Measurements from ENCODE around the gene ASAH2.

Gene ASAH2

DNA sequence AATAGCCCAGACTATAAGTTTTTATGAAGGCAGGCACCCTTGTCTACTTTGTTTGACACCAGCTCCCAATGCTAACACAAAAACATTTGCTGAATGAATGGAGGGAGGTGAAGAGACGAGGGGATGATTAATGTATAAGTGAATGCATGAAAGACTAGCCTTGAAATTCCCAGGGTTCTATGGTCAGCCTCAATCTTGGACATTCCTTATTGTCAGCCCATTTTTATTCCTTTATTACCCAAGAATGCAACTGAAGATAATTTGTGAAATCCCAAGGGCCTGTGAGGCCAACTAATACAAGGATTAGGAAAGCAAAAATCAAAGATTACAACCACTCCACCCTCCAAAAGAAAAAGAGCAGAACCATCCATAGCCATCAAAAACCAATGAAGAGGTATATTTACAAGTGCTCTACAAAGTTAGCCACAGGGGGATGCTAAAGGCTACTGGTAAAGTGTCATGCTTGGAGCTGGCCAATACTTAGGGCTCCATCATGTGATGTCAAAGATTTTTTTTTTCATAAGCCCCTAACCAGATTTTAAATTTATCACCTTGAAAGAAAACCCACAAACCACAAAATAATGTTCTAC is 40.0 kb upstream of the ASAH2 start:
- H3K23ac ChIP-seq (ENCODE audit: low read length) = no peak overlapping the region
- H3K79me1 ChIP-seq (ENCODE audit: low read length) = no peaks in the 10 kb centered on the region
- H3K4me2 ChIP-seq (ENCODE audit: low read length) = no peak overlapping the region
- no peak overlapping the region for H3K27ac ChIP-seq (ENCODE audit: low read depth, low read length)
- H3K56ac ChIP-seq (ENCODE audit: low read length) = no peak overlapping the region
- no peak overlapping the region for H3K4me3 ChIP-seq (ENCODE audit: low read length)
- H3K18ac ChIP-seq (ENCODE audit: low read length) = no peak overlapping the region
- no peak overlapping the region for H4K5ac ChIP-seq (ENCODE audit: low read length)
- no peak overlapping the region for H2BK5ac ChIP-seq (ENCODE audit: low read length)
- H3K36me3 ChIP-seq (ENCODE audit: control insufficient read depth, insufficient read depth, low read length) = no peaks in the 10 kb centered on the region
- no peak overlapping the region for H3K9ac ChIP-seq (ENCODE audit: low read length)
- no peak overlapping the region for H2BK120ac ChIP-seq (ENCODE audit: low read depth, low read length)
- no peak overlapping the region for H4K8ac ChIP-seq (ENCODE audit: low read depth, low read length)
- H3K27me3 ChIP-seq (ENCODE audit: insufficient read depth, low read length, poor library complexity) = no peaks in the 10 kb centered on the region
- H2BK15ac ChIP-seq (replicated peaks; ENCODE audit: low read depth) = no peak overlapping the region
- peak; percentile 28 for DNase-seq
- no CpG with 5 or more reads among the region's 1 CpG for WGBS (ENCODE audit: extremely low coverage, insufficient coverage, low lambda C conversion rate)
- H3K4me1 ChIP-seq (ENCODE audit: control insufficient read depth, low read depth, low read length) = no peaks in the 10 kb centered on the region
- H3K79me2 ChIP-seq (ENCODE audit: control insufficient read depth, insufficient read depth, low read length) = no peaks in the 10 kb centered on the region
- no peak overlapping the region for H2AK5ac ChIP-seq (ENCODE audit: low read length)
- no peak overlapping the region for H3K4ac ChIP-seq (ENCODE audit: low read depth, low read length)

DNA sequence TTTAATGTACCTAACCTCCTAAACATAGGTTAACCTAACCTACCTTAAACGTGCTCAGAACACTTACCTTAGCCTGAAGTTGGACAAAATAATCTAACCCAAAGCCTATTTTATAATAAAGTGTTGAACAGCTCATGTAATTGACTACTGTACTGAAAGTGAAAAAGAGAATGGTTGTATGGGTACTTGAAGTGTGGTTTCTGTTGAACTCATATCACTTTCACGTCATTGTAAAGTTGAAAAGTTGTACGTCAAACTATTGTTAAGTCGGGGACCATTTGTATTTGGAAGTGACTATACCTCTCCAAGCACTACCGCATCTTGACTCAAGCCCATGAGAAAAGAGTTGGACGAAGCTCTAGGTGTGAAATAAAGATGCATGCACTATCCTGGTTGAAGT is 37.9 kb upstream of the ASAH2 start:
- H3K79me1 ChIP-seq (ENCODE audit: low read length) = no peaks in the 10 kb centered on the region
- H4K5ac ChIP-seq (ENCODE audit: low read length) = no peak overlapping the region
- WGBS (ENCODE audit: extremely low coverage, insufficient coverage, low lambda C conversion rate) = no CpG with 5 or more reads among the region's 6 CpGs

DNA sequence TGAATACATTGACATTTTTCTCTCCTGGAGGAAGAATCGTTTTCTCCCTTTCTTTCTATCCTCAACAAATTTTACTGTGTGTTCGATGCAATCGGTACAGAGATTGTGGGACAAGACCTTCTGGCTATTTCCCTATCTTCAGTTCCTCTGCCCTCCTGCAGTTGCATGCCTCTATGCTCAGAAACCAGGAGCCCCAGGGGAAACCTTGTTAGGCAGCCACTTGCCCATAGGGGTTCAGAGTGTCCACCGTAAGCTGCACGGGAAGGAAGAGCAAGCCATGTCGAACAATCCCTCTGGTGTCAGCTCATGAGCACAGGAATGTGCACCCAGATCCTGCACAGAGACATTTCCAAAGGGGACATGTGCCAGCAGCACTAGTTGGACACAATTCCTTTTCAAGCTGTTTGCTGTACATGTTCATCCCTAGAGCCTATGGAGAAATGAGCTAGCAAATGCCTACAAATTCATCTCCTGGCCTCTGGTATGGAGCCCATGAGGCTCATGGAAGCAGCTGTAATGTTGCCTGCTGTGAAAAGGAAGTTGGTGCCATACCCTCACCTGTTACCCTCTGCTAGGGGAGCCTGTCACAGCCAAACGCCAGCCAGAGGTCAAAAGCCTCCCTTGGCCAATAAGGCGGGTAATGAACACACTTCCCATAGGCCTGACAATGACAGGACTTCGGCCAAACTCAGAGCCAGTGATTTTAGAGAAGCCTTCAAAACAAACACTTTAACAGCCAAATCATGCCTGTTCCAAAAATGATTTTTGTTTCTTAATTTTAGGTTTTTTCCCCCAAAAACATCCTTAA is 35.9 kb upstream of the ASAH2 start:
- no peak for DNase-seq
- Histone ChIP-seq H3K18ac (ENCODE audit: low read length) (no peak overlapping the region), H2AK5ac (ENCODE audit: low read length) (no peak overlapping the region), H3K36me3 (ENCODE audit: control insufficient read depth, insufficient read depth, low read length) (no peaks in the 10 kb centered on the region), H3K23ac (ENCODE audit: low read length) (no peak overlapping the region), H3K79me1 (ENCODE audit: low read length) (no peaks in the 10 kb centered on the region), H4K8ac (ENCODE audit: low read depth, low read length) (no peak overlapping the region), H3K27ac (ENCODE audit: low read depth, low read length) (no peak overlapping the region), H3K27me3 (ENCODE audit: insufficient read depth, low read length, poor library complexity) (no peaks in the 10 kb centered on the region), H4K5ac (ENCODE audit: low read length) (no peak overlapping the region), H3K79me2 (ENCODE audit: control insufficient read depth, insufficient read depth, low read length) (no peaks in the 10 kb centered on the region), H3K4me1 (ENCODE audit: control insufficient read depth, low read depth, low read length) (no peaks in the 10 kb centered on the region), H2BK15ac (replicated peaks; ENCODE audit: low read depth) (no peak overlapping the region), H2BK120ac (ENCODE audit: low read depth, low read length) (no peak overlapping the region), H2BK5ac (ENCODE audit: low read length) (no peak overlapping the region), H3K4me2 (ENCODE audit: low read length) (no peak overlapping the region), H3K4me3 (ENCODE audit: low read length) (no peak overlapping the region), H3K56ac (ENCODE audit: low read length) (no peak overlapping the region), H3K9ac (ENCODE audit: low read length) (no peak overlapping the region), H3K4ac (ENCODE audit: low read depth, low read length) (no peak overlapping the region)
- no CpG with 5 or more reads among the region's 9 CpGs for WGBS (ENCODE audit: extremely low coverage, insufficient coverage, low lambda C conversion rate)

More for the DNA sequence above, 37.9 kb upstream of the ASAH2 start:
- Histone ChIP-seq H3K56ac (ENCODE audit: low read length) (no peak overlapping the region), H3K36me3 (ENCODE audit: control insufficient read depth, insufficient read depth, low read length) (no peaks in the 10 kb centered on the region), H3K79me2 (ENCODE audit: control insufficient read depth, insufficient read depth, low read length) (no peaks in the 10 kb centered on the region), H2AK5ac (ENCODE audit: low read length) (no peak overlapping the region), H3K27me3 (ENCODE audit: insufficient read depth, low read length, poor library complexity) (no peaks in the 10 kb centered on the region), H3K27ac (ENCODE audit: low read depth, low read length) (no peak overlapping the region), H3K9ac (ENCODE audit: low read length) (no peak overlapping the region), H3K18ac (ENCODE audit: low read length) (no peak overlapping the region), H3K4me3 (ENCODE audit: low read length) (no peak overlapping the region), H2BK5ac (ENCODE audit: low read length) (no peak overlapping the region), H2BK120ac (ENCODE audit: low read depth, low read length) (no peak overlapping the region), H3K23ac (ENCODE audit: low read length) (no peak overlapping the region), H4K8ac (ENCODE audit: low read depth, low read length) (no peak overlapping the region), H2BK15ac (replicated peaks; ENCODE audit: low read depth) (no peak overlapping the region), H3K4ac (ENCODE audit: low read depth, low read length) (no peak overlapping the region), H3K4me2 (ENCODE audit: low read length) (no peak overlapping the region), H3K4me1 (ENCODE audit: control insufficient read depth, low read depth, low read length) (no peaks in the 10 kb centered on the region)
- DNase-seq = no peak

DNA sequence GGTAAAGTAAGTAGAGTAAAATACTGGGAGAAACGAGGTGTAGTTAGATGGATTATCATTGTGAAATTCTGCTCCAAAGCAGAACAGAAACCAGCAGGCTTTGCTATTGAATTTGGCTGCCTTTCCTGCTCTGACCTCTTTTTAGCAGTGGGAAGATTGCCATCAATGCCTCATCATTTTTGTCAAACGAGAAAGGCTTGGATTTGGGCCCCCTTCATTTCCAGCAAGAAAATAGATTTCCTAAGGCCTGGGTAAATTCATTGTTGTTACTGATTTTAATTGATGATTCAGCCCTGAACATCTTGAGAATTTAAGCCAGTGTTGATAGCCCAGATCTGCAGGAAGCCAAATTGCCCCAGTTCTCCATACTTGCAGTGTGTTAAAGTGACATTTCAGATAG is 35.2 kb upstream of the ASAH2 start:
- WGBS (ENCODE audit: extremely low coverage, insufficient coverage, low lambda C conversion rate) = 100% methylated on average over 1 of the region's 2 CpGs
- H3K4ac ChIP-seq (ENCODE audit: low read depth, low read length) = no peak overlapping the region
- H2AK5ac ChIP-seq (ENCODE audit: low read length) = no peak overlapping the region
- no peaks in the 10 kb centered on the region for H3K4me1 ChIP-seq (ENCODE audit: control insufficient read depth, low read depth, low read length)
- no peak overlapping the region for H2BK120ac ChIP-seq (ENCODE audit: low read depth, low read length)
- H3K9ac ChIP-seq (ENCODE audit: low read length) = no peak overlapping the region
- H3K27ac ChIP-seq (ENCODE audit: low read depth, low read length) = no peak overlapping the region
- H3K4me2 ChIP-seq (ENCODE audit: low read length) = no peak overlapping the region
- DNase-seq = no peak
- H4K8ac ChIP-seq (ENCODE audit: low read depth, low read length) = no peak overlapping the region
- H3K56ac ChIP-seq (ENCODE audit: low read length) = no peak overlapping the region
- no peak overlapping the region for H4K5ac ChIP-seq (ENCODE audit: low read length)
- no peak overlapping the region for H3K18ac ChIP-seq (ENCODE audit: low read length)
- no peaks in the 10 kb centered on the region for H3K79me1 ChIP-seq (ENCODE audit: low read length)
- no peak overlapping the region for H2BK5ac ChIP-seq (ENCODE audit: low read length)
- no peak overlapping the region for H3K23ac ChIP-seq (ENCODE audit: low read length)
- no peaks in the 10 kb centered on the region for H3K36me3 ChIP-seq (ENCODE audit: control insufficient read depth, insufficient read depth, low read length)
- no peak overlapping the region for H2BK15ac ChIP-seq (replicated peaks; ENCODE audit: low read depth)
- H3K4me3 ChIP-seq (ENCODE audit: low read length) = no peak overlapping the region
- H3K27me3 ChIP-seq (ENCODE audit: insufficient read depth, low read length, poor library complexity) = no peaks in the 10 kb centered on the region
- no peaks in the 10 kb centered on the region for H3K79me2 ChIP-seq (ENCODE audit: control insufficient read depth, insufficient read depth, low read length)

DNA sequence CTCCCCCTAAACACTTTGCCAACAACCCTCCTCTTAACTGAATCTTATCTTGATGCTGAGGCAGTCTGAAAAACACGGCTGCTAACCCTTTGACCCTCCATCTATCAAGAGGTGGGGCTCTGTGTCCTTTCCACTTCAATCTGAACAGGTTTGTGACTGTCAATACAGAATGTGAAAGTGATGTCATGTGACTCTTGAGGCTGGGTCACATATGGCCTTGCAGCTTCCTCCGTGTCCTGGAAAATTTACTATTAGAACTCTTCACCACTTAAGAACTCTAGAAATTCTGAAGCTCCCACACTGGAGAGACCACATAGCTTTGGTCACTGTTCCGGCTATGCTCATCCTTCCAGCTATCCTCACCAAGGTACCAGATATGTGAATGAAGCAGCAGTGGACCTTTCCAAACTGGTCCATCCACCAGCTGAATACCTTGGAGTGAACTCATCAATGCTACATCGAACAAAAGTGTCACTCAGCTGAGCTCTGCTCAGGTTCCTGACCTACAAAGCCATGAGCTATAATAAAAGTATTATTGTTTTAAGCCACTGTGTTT is 30.7 kb upstream of the ASAH2 start:
- H3K79me1 ChIP-seq (ENCODE audit: low read length) = no peaks in the 10 kb centered on the region
- no peaks in the 10 kb centered on the region for H3K79me2 ChIP-seq (ENCODE audit: control insufficient read depth, insufficient read depth, low read length)
- H4K8ac ChIP-seq (ENCODE audit: low read depth, low read length) = no peak overlapping the region
- H3K27ac ChIP-seq (ENCODE audit: low read depth, low read length) = no peak overlapping the region
- no peak overlapping the region for H2BK120ac ChIP-seq (ENCODE audit: low read depth, low read length)
- H2BK15ac ChIP-seq (replicated peaks; ENCODE audit: low read depth) = no peak overlapping the region
- H3K18ac ChIP-seq (ENCODE audit: low read length) = no peak overlapping the region
- no peak overlapping the region for H3K4ac ChIP-seq (ENCODE audit: low read depth, low read length)
- no peak overlapping the region for H2BK5ac ChIP-seq (ENCODE audit: low read length)
- no peaks in the 10 kb centered on the region for H3K27me3 ChIP-seq (ENCODE audit: insufficient read depth, low read length, poor library complexity)
- no peak overlapping the region for H3K4me2 ChIP-seq (ENCODE audit: low read length)
- H3K56ac ChIP-seq (ENCODE audit: low read length) = no peak overlapping the region
- WGBS (ENCODE audit: extremely low coverage, insufficient coverage, low lambda C conversion rate) = no CpG with 5 or more reads among the region's 4 CpGs
- no peak overlapping the region for H3K4me3 ChIP-seq (ENCODE audit: low read length)
- no peak overlapping the region for H3K23ac ChIP-seq (ENCODE audit: low read length)
- no peaks in the 10 kb centered on the region for H3K4me1 ChIP-seq (ENCODE audit: control insufficient read depth, low read depth, low read length)
- H2AK5ac ChIP-seq (ENCODE audit: low read length) = no peak overlapping the region
- H3K36me3 ChIP-seq (ENCODE audit: control insufficient read depth, insufficient read depth, low read length) = no peaks in the 10 kb centered on the region
- H3K9ac ChIP-seq (ENCODE audit: low read length) = no peak overlapping the region
- no peak overlapping the region for H4K5ac ChIP-seq (ENCODE audit: low read length)
- no peak for DNase-seq
